Smooth muscle cell of the brain vasculature (primary cell): ENCODE data around the gene CHD9NB.
A peak's percentile ranks its signal among the peaks of the same experiment; 100 is the strongest.

Experiments used
- DNase-seq: peaks from one replicate; pipeline ENCODE4 v3.0.0-alpha.2; 2012; ENCODE audit warnings: low read depth, low spot score

CHD9NB gene

GRCh38 chr16:53052519-53053501 is at the start of gene CHD9NB:
Gene CHD9NB (minus strand): TSS chr16:53052897. CDS start chr16:53044158, 8,739 bp downstream.
- no peak for DNase-seq

DNA sequence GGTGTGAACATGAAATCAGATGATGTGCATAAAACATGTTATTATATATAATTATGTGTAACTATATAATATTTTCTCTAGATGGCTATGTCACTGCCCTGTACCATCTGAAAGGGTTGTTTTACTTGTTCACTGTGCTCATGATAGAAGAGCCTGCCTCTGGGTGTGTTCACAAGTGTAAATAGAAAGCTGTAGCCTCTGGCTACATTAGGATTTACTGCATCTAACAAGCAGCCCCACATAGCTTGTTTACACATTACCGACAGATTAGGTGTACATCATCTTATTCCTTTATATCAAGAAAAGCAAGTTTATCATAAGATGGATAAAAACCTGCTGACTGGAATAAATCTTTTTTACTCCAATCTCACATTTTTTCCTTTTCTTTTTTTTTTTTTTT is 48.2 kb upstream of the CHD9NB start:
- no peak for DNase-seq

DNA sequence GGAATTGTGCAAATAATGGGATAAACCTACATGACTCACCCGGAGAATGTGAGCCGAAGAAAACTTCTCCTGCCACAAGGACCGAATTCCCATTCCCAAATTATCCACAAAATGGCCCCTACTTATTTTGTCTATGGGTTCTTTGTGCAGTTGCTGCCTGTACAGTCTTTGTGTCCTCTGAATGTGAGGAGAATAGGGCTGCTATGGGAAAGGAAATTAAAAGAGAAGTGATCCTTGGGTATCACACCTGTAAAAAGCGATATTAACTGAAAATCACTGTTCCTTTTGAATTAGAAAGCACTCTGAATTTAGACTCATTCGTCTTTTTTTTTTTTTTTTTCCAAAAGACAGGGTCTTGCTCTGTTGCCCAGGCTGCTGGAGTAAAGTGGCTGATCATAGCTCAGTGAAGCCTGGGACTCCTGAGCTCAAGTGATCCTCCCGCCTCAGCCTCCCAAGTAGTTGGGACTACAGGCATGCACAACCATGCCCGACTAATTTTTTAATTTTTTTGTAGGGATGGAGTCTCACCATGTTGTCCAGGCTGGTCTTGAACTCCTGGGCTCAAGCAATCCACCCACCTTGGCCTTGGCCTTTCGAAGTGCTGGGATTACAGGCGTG is 47.5 kb upstream of the CHD9NB start:
- DNase-seq, result no peak

GRCh38 chr16:53099318-53100130 is 46.8 kb upstream of the CHD9NB start:
- DNase-seq, result no peak

DNA sequence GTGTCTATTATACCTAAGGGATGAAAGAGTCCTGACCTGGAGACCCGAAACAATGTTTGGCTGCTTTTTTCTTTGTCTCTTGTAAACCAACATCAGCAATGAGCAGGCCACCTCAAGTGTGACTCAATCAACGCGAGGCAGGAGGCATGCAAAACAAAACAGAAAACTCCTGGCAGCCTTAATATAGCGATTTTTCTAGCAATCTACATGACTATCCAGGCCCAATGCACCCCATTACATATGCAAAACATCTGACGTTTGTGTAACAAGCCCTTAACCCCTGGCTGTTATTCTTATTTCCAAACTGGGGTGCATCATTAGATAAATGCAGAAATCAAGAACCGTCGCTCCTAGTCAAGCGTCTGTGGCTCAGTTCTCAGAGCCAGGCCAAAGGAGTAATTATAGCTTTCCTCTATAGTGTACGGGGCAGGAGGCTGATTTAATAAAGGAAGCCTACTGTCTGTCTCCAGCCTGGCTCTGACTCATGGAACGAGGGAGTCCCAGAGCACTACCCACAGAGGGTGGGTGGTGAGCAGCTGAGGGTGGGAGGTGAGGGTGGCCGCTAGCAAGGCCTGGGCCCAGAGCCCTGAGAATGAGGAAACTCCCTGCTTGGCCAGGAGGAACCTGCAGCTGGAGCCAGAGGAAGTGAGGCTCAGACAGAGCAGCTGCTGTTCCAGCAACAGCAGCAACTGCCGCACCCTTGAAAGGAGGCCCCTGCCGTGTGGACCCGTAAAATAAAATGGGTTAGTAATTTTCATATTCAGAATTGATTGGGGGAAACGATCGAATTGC is 46.0 kb upstream of the CHD9NB start:
- DNase-seq, result no peak

- DNase-seq, result no peak
Measured at GRCh38 chr16:53097190-53097589, 44.5 kb upstream of the CHD9NB start.

DNA sequence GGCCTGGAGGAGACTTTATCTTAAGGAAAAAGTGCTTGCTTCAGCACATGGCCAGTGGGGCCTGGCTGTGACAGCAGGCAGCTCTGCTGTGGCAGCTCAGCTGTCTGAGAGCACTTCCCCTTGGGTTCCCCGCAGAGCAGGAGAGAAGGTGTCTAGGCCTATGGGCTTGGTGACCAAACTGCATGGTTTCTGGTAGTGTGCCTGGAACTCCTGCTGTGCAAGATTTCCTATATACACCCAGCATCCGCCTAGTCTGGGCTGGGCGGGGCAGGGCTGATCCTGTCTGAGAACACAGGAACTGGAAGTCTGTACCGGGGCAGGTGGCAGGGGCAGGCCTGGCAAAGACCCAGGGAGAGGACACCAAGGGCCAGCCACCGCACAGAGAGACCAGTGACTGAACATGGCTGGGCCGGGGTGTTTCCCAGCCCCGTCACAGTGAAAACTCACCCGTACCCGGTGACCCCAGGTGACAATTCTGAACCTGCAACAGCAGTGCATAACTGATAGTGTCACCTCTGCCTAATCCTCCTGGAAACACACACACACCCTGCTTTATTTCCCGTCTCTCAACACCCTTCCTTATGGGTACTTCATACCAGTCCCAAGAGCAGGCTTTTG is 41.4 kb upstream of the CHD9NB start:
- DNase-seq, result no peak

- DNase-seq, result no peak
Measured at GRCh38 chr16:53093162-53093744, 40.6 kb upstream of the CHD9NB start.

DNA sequence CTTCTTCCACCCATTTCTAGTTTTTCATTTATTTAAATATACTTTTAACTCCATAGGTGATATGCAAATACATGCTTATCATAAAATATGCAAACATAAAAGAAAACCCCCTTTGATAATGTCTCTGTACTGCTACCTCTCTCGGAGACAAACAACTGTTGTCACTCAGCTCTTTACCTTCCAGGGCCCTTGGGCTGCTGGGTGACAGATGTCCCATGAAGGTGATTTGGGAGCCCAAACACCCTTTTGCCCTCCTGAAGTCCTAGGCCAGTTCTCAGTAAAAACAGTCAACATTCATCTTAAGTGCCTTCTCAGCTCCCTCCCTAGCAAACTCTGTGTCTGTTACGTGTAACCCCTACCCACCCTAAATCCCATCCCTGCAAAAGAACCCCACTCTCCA is 39.6 kb upstream of the CHD9NB start:
- DNase-seq, result no peak

- DNase-seq, result peak; percentile 58
Measured at GRCh38 chr16:53091466-53092211, 38.9 kb upstream of the CHD9NB start.

DNA sequence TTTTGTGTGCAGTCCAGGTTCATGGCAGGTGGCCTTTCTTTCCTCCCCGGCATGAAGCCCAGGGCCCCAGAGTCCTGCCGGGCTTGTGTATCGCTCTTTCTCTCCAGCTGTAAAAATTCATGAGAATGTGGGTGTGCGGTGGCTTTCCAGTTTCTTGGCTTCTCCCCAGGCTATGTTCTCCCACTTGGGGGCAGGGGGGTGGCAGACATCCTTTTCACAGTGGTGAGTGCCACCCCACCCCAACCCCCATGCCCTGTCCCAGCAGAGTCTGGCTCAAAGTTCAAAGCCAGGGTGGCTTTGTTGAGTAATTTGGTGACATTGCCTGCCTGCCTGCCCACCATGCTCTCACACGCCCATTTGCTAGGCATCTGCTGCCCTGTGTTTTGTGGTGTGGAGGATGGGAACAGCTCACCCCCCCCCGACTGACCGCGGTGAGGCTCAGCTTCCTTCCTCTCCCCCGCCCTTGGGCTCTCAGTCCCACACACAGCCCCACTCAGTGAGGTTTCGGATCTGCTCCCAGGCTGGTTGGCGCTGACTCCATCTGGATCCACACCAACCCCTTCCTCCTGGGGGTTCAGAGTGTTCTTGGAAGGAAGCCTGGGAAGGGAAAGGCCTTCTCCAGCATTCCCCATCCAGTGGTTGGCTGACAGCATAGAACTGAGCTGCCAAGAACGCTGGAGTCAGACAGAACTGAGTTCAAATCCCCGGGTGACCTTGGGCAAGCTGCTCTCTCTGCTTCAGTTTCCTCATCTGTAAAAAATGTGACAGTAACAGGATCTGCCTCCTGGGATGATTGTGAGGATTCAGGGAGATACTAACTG is 38.1 kb upstream of the CHD9NB start:
- DNase-seq, result peak; percentile 99

- DNase-seq, result no peak
Measured at GRCh38 chr16:53090286-53090590, 37.5 kb upstream of the CHD9NB start.

DNA sequence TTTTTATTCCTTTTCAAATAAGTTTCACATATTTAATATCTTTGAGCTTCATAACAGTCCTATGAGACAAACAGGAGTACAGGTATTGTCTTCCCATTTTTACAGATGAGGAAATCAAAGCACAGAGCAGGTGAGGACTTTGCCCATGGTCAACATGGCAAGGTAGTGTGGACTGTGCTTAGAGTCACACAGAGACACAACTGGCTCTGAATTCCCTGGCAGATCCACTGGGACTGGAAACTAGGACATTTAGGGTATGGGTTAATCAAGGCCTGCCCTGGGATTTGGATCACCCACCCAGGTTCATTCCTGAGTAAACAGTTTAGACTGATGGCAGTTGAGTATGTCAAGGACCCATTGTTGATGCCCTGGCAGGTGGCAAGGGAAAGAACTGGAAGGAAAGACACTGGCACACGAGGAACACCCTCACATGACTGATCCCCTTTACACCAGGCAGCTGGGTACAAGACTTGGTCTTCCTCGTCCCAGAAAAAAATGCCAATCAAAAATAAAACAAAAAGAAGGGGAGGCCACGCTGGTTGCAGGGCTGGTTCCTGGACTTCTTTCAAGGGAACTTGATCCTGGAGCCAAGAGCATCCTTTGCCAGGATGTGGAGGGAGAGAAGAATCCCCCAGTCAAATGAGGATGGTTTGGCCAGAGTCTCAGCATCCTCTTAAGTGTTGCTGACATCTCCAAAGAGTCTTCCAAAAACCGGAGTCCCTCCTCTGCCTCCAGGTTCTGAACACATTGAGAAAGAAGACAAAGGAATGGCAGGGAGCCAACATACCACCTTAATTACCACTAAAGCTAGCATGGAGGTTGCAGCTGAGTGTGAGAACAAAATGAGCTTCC is 37.0 kb upstream of the CHD9NB start:
- no peak for DNase-seq

- DNase-seq, result no peak
Measured at GRCh38 chr16:53087101-53087500, 34.4 kb upstream of the CHD9NB start.

DNA sequence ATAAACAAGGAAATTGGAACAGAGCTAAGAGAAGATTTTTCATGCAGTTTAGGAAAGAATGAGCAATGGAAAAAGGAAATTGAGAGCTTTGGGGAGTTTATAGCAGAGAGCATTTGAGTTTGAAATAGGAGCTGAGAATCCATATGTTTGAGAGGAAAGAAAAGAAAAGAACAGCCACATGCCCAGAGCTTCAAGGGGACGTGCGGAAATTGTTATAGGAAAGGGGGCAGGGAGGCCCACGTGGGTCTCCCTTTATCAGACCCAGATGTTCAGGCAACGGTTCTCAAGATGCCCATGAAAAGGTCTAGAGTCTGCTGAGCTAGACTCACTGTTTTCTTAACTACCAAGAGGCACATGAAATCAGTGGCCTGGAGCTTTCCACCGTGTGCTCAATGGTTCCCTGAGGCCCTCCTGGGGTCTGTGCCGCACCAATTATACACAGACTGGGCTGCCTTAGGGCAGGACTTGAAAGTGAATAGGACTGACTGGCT is 33.3 kb upstream of the CHD9NB start:
- peak; percentile 47 for DNase-seq

GRCh38 chr16:53085369-53085843 is 32.7 kb upstream of the CHD9NB start:
- no peak for DNase-seq

GRCh38 chr16:53084746-53085334 is 32.1 kb upstream of the CHD9NB start:
- no peak for DNase-seq
